Activated naive CD4-positive, alpha-beta T cell treated with anti-CD3 and anti-CD28 coated beads, Interleukin-2, amount 50 U/mL, for 16 hours (primary cell): Measurements from ENCODE around the gene STIMATE.

Source experiments
- DNase-seq: peaks from one replicate; pipeline ENCODE4 v3.0.0-alpha.2; 2020

STIMATE gene

GRCh38 chr3:52897130-52898122 lies at the start of gene STIMATE:
Gene STIMATE (minus strand): TSS chr3:52897548. CDS start chr3:52897450, 98 bp downstream.
- DNase-seq = peak; percentile 89

- no peak for DNase-seq
Observed at GRCh38 chr3:52939600-52939999, 42.3 kb upstream of the STIMATE start.

GRCh38 chr3:52934630-52935530 lies 37.5 kb upstream of the STIMATE start:
- DNase-seq = peak; percentile 48

GRCh38 chr3:52931889-52932288 lies 34.5 kb upstream of the STIMATE start:
- no peak for DNase-seq

GRCh38 chr3:52931328-52931727 lies 34.0 kb upstream of the STIMATE start:
- DNase-seq = no peak

GRCh38 chr3:52930748-52931147 lies 33.4 kb upstream of the STIMATE start:
- DNase-seq = no peak

- no peak for DNase-seq
Observed at GRCh38 chr3:52926554-52926953, 29.2 kb upstream of the STIMATE start.

GRCh38 chr3:52925405-52926313 lies 28.3 kb upstream of the STIMATE start:
- DNase-seq = no peak

GRCh38 chr3:52923963-52924362 lies 26.6 kb upstream of the STIMATE start:
- no peak for DNase-seq

- DNase-seq = no peak
Observed at GRCh38 chr3:52920841-52921240, 23.5 kb upstream of the STIMATE start.

- DNase-seq = no peak
Observed at GRCh38 chr3:52917044-52917443, 19.7 kb upstream of the STIMATE start.

GRCh38 chr3:52915294-52915693 lies 17.9 kb upstream of the STIMATE start:
- no peak for DNase-seq

- DNase-seq = no peak
Observed at GRCh38 chr3:52912885-52913731, 15.8 kb upstream of the STIMATE start.

- no peak for DNase-seq
Observed at GRCh38 chr3:52910823-52911222, 13.5 kb upstream of the STIMATE start.

GRCh38 chr3:52907497-52907896 lies 10.1 kb upstream of the STIMATE start:
- no peak for DNase-seq

- DNase-seq = no peak
Observed at GRCh38 chr3:52904552-52904951, 7.2 kb upstream of the STIMATE start.

GRCh38 chr3:52904000-52904399 lies 6.7 kb upstream of the STIMATE start:
- no peak for DNase-seq

GRCh38 chr3:52896613-52897012 lies 735 bp downstream of the STIMATE start:
- no peak for DNase-seq

- DNase-seq = no peak
Observed at GRCh38 chr3:52896151-52896550, 1.2 kb downstream of the STIMATE start.

- DNase-seq = no peak
Observed at GRCh38 chr3:52895418-52895817, 1.9 kb downstream of the STIMATE start.

- no peak for DNase-seq
Observed at GRCh38 chr3:52894756-52895155, 2.6 kb downstream of the STIMATE start.
